Neural cell (in vitro differentiated cells): ENCODE measurements around the gene CEACAM7.

Experiments
- EZH2 ChIP-seq: fragments of 200-600, 300-800 bp; shearing (Covaris generic), sonication (generic); IDR thresholded peaks from 2 replicates; pipeline ENCODE4 v1.6.1; 2014; ENCODE audit warnings: antibody characterized with exemption, low read length, borderline replicate concordance, mild to moderate bottlenecking; ENCODE audit not compliant: insufficient read depth, poor library complexity, severe bottlenecking
- MXI1 ChIP-seq: fragments of 450-650 bp; conservative IDR thresholded peaks from 2 replicates; pipeline ENCODE4 v1.6.1; 2014; ENCODE audit warnings: antibody characterized with exemption, mild to moderate bottlenecking; ENCODE audit not compliant: poor library complexity, severe bottlenecking
- POLR2AphosphoS5 ChIP-seq: IDR thresholded peaks from 2 replicates; pipeline ENCODE4 v1.6.1; 2012
- TAF1 ChIP-seq: IDR thresholded peaks from 2 replicates; pipeline ENCODE4 v1.6.1; 2012; ENCODE audit warnings: low read depth
- TF ChIP-seq, protein P1 (sequence below): fragments of 450-650 bp; IDR thresholded peaks from 2 replicates; pipeline ENCODE4 v1.5.1; 2014; ENCODE audit warnings: antibody characterized with exemption, mild to moderate bottlenecking, moderate library complexity; ENCODE audit not compliant: poor library complexity, severe bottlenecking

DNA sequence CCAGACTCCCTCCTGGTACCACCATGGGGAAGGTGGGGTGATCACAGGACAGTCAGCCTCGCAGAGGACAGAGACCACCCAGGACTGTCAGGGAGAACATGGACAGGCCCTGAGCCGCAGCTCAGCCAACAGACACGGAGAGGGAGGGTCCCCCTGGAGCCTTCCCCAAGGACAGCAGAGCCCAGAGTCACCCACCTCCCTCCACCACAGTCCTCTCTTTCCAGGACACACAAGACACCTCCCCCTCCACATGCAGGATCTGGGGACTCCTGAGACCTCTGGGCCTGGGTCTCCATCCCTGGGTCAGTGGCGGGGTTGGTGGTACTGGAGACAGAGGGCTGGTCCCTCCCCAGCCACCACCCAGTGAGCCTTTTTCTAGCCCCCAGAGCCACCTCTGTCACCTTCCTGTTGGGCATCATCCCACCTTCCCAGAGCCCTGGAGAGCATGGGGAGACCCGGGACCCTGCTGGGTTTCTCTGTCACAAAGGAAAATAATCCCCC lies 19.9 kb upstream of the CEACAM7 start:
- TF ChIP-seq, protein P1, sequence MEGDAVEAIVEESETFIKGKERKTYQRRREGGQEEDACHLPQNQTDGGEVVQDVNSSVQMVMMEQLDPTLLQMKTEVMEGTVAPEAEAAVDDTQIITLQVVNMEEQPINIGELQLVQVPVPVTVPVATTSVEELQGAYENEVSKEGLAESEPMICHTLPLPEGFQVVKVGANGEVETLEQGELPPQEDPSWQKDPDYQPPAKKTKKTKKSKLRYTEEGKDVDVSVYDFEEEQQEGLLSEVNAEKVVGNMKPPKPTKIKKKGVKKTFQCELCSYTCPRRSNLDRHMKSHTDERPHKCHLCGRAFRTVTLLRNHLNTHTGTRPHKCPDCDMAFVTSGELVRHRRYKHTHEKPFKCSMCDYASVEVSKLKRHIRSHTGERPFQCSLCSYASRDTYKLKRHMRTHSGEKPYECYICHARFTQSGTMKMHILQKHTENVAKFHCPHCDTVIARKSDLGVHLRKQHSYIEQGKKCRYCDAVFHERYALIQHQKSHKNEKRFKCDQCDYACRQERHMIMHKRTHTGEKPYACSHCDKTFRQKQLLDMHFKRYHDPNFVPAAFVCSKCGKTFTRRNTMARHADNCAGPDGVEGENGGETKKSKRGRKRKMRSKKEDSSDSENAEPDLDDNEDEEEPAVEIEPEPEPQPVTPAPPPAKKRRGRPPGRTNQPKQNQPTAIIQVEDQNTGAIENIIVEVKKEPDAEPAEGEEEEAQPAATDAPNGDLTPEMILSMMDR: no peak
- TF ChIP-seq POLR2AphosphoS5: no peak
- no peak for TF ChIP-seq TAF1
- TF ChIP-seq EZH2: no peak
- no peak for TF ChIP-seq MXI1
